HG02970 (cell line): Measurements from ENCODE around the gene ADCY10.
"Not testable (repeated sequence)": the region's sequence is repeated elsewhere in the genome, so short reads cannot be mapped to it uniquely, and the experiment has no call there.

Experiments
- ATAC-seq: cut with Tn5 transposase; IDR thresholded peaks from one replicate; pipeline ENCODE4 v1.9.1; 2021; ENCODE audit warnings: mild to moderate bottlenecking, moderate library complexity, moderate number of reproducible peaks; ENCODE audit not compliant: unreplicated experiment, low FRiP score

Gene ADCY10, protein sequence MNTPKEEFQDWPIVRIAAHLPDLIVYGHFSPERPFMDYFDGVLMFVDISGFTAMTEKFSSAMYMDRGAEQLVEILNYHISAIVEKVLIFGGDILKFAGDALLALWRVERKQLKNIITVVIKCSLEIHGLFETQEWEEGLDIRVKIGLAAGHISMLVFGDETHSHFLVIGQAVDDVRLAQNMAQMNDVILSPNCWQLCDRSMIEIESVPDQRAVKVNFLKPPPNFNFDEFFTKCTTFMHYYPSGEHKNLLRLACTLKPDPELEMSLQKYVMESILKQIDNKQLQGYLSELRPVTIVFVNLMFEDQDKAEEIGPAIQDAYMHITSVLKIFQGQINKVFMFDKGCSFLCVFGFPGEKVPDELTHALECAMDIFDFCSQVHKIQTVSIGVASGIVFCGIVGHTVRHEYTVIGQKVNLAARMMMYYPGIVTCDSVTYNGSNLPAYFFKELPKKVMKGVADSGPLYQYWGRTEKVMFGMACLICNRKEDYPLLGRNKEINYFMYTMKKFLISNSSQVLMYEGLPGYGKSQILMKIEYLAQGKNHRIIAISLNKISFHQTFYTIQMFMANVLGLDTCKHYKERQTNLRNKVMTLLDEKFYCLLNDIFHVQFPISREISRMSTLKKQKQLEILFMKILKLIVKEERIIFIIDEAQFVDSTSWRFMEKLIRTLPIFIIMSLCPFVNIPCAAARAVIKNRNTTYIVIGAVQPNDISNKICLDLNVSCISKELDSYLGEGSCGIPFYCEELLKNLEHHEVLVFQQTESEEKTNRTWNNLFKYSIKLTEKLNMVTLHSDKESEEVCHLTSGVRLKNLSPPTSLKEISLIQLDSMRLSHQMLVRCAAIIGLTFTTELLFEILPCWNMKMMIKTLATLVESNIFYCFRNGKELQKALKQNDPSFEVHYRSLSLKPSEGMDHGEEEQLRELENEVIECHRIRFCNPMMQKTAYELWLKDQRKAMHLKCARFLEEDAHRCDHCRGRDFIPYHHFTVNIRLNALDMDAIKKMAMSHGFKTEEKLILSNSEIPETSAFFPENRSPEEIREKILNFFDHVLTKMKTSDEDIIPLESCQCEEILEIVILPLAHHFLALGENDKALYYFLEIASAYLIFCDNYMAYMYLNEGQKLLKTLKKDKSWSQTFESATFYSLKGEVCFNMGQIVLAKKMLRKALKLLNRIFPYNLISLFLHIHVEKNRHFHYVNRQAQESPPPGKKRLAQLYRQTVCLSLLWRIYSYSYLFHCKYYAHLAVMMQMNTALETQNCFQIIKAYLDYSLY (N-terminal part only)

DNA sequence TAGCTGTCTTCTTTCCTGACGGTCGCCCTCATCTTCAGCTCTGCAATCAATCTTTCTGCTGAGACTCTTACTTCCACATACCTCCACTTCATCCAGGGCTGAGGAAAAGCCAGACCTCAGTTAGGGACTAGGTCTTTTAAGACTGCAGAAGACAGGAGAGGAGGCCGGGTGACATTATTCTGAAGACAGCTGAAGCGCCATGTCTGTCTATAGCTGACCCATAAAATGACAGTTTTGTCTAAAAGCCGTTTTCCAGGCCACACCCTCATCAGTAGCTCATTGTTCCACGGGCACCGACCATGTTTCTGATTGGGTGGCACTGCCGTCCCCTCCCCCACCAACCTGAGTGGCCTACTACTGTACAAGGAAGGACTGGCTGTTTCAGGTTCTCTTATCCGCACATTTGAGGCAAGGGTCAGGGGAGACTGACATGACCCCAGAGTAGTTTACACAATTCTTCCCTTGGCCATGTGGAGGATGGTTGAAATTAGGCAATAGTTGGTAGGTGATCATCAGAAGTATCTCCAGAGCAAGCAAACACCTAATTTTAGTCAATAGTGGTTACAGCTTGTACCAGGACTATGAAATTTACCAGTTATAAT, at the start of gene ADCY10:
TSS of gene ADCY10 (minus strand) at position 240 of the 602 bp plus-strand sequence. CDS start 8,994 bp downstream, outside the sequence.
- ATAC-seq: no peak

DNA sequence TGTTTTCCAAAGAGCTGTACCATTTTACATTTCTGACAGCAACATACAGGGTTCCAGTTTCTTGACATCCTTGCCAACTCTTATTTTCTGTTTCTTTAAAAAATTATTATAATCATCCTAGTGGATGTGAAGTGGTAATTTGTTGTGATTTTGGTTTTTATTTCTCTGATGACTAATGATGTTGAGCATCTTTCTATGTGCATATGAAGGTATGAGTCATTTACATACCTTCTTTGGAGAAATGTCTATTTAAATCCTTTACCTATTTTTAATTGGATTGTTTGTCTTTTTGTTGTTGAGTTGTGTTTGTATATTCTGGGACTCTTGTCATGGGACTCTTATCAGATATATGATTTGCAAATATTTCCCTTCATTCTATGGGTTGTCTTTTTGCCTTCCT, 43.8 kb upstream of the ADCY10 start:
- no peak for ATAC-seq

DNA sequence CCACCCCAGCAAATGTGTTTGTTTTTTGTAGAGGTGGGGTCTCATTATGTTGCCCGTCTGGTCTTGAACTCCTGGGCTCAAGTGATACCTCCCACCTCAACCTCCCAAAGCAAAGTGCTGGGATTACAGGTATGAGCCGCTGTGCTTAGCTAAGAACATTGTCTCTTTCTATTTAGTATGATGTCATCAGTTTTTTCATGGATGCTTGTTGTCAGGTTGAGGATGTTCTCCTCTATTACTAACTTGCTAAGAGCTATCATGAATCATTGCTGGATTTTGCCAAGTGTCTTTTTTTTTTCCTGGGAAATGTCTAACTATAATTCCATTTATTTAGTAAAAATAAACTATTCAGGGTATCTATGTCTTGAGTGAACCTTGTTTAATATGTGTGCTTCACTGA, 42.0 kb upstream of the ADCY10 start:
- no peak for ATAC-seq

DNA sequence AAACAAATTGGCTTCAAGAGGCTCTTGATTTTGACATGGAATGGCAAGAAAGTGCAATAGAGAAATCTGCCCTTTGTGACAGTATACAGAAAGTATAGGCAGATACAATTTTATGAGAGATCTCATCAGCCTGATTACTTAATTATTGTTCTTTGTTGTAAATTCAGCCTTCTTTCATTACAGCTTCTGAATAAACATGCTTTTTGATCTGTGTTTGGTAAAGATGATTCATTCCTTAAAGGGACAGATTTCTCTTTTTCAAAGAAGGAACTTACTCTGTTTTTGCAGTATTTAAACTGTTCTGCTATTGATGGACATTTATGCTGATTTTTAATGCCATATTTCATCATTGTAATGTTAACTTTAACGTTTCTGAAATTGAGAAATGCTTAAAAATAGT, 36.6 kb upstream of the ADCY10 start:
- no peak for ATAC-seq

DNA sequence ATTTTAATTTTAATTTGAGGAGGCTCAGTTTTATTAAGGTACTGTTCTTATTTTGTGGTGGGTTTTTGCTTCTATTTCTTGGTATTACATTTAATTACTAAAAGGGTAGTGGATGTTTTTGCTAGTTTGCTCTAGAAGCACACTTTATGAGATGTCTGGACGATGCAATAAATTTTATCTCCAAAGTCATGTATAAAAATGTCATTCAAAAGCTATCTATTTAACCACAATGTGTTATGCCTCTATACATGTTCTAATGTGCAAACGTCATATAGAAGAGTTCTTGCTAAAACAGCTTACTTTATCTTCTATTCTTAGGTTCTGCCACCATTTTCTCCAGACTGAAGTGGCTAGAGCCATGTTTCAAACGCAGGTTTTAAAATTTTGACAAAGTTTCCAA, 35.9 kb upstream of the ADCY10 start:
- no peak for ATAC-seq

DNA sequence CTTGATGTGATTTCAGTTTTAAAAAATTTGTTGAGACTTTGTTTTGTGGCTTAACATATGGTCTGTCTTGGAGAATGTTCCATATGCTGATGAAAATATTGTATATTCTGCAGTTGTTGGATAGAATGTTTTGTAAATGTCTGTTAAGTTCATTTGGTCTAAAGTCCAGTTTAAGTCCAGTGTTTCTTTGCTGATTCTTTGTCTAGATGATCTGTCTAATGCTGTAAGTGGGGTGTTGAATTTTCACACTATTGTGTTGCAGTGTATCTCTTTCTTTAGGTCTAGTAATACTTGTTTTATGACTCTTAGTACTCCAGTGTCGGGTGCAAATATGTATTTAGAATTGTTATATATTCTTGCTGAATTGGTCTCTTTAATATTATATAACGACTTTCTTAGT, 33.8 kb upstream of the ADCY10 start:
- no peak for ATAC-seq

DNA sequence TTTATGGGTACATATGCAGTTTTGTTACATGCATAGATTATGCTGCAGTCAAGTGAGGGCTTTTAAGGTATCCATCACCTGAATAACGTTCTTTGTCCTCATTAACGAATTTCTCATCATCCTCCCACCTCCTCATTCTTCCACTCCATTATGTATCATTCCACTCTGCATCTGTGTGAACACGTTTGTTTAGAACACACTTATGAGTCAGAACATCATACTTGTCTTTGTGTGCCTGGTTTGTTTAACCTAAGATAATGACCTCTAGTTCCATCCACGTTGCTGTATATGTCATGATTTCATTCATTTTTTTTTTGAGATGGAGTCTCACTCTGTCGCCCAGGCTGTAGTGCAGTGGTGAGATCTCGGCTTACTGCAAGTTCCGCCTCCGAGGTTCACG, 29.6 kb upstream of the ADCY10 start:
- ATAC-seq: no peak

DNA sequence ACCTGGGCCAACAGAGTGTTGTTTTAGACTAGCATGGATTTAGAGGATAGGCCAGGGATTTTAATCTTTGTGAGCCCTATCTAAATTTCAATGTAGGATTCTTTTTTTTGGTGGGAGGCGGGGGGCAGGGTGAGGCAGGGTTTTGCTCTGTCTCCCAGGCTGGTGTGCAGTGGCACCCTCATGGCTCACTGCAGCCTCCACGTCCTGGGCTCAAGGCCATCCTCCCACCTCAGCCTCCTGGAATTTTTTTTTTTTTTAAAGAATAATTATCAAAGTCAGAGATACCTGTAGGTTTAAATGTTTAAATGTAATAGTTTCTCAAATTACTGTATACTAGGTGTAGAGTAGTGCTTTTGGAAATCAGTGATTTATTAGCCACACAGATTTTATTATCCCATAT, 26.3 kb upstream of the ADCY10 start:
- ATAC-seq: no peak

DNA sequence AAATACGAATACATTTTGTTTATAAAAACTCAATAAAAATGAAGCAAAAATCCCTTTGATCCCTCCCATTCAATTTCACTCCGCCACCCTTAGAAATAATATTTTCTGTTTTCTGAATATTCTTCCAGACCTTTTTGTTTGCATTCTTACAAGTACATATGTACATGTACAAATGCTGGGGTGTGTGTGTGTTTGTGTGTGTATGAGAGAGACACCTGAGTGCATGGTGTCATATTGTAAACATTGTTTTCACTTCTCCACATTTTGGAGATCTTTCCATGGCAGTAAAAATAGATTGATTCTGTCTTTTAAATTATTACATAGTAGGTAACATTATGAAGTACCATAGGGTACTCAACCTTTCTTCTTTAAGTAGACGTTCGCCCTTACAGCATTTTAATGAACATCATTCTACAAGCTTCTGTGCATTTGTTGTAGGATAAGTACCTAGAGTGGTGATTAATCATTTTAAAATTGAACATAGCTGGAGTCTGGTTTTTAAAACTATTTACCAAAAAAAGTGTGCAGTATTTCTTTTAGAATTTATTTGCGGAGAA, 24.2 kb upstream of the ADCY10 start:
- ATAC-seq: no peak

DNA sequence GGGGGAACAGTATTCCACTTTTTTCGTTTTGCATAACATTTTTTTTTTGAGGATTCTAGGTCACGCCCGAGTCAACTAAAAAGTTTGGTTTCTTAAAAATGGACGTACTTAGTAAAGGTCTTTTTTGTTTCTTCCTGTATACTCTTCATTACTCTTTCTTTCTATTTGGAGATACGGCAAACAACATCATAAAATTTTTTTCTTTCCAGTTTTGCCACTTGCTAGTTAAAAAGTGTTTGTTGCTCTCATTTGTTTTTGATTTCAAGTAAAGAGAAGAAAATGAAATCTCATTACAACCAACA, 23.7 kb upstream of the ADCY10 start:
- ATAC-seq: no peak

DNA sequence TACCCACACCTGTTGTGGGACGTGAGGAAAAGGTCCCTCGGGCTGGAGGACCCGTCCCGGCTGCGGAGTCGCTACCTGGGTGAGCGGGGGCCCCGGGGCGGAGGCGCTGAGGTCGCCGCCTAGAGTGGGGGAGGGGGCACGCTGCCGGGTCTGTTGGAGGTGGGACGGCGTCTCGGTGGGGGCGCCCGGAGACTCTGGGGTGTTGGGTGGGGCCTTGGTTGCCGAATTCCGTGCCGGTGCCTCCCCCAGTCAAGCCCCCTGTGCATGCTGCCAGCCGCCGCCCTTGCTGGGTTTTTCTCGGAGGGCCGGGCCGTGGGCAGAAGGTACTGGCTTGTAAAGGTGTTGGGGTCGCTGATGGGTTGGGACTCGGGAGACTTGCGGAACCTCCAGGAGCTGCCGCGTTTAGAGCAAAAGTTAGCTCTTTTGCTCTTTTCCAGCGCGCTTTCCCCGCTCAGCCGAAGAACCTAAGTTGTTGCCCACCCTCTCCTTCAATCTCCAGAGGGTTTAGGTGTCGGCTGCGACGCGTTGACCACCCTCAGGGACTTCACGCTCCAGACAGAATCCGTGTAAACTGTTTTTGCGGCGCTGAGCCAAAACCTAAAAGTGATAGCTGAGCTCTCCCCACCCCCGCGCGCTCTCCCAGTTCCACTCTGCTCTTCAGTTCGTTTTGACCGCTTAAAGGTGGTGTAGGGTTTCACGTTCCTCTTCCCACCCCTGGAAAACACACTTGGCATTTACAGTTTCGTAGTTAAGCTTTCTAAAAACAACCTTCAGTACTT, 23.2 kb upstream of the ADCY10 start, which contains the start of gene MPC2:
TSS of gene MPC2 (minus strand) at position 143 of the 779 bp plus-strand sequence. CDS start 1,231 bp downstream, outside the sequence.
- ATAC-seq: peak; percentile 7

DNA sequence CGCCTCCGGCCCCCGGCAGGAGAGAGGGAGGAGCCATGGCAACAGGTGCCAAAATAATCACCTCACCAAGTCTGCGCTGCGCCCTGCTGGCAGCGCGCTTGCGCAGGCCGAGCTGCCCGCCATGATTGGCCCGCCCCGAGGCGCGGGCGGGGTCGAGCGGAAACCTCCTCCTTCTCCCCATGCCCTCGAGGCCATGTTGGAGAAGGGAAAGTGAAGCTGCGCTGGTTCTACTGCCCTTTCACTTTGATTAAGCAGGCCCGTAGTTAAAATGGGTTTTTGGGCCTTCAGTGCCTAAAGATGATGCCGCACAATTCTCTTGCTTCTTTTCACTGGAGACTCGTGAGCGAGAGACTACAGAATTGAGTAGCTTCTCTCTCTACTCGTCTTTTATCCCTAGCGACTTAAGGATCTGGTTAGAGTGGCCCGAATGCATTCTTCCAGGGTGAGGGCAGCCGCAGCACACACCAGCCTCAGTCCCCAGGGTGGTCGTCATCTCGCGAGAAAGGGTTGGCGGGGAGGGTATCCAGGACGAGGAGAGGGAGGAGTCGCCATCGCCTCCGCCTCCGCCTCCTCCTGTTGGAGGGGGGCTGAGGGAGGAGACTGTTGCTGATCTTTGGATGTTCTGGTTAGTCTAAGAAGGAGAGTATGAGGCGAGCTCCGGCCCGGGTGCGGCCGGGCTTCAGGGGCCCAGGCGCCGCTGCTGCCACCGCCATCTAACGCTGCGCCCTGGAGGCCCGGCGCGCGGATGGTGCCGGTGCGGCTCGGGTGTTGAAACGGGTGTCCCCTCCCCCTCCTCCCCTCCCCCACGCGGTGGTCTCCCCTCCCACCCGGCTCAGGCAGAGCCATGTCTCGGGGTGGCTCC, 22.4 kb upstream of the ADCY10 start, which contains the start of gene DCAF6:
TSS of gene DCAF6 (plus strand) at position 616 of the 862 bp plus-strand sequence. CDS start at position 845, 229 bp downstream.
- peak; percentile 83 for ATAC-seq

DNA sequence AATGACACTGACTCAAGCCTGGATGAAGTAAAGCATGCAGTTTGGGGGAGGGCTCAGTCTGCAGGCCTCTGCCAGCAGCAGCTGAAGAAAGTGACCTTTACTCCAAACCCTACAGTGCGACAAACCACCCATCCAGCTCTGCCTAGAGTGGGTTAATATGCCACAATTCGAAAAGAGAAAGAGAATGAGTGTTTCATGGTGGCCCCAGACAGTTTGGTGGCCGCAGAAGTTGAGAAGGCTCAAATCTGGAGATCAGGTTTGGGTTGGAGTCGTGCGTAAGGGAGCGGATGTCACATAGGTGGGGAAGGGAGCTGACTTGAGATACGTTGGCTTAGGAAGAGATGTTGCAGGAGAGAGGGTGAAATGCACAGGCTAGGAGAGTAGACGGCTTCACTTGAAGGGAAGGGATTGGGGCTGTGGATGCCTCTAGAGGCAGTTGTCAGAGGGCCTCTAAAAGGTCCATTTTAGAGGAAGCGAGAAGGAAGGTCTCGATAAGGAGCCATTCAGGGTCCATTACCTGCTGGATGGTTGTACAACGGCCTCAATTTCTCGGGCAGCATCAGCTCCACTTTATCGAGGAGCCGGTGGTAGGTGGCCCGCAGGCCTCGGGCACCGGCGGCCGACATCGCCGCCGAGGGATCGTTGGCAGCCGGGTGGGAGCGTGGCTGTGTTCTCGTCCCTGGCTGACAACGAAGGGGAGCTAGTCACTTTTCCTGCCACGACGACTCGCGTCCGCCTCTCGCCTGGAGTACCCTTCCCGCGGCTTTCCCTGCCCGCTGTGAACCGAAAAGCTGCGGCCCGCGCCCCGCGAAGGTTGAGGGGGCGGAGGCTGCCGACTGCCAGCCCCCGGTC, 21.5 kb upstream of the ADCY10 start:
- peak; percentile 2 for ATAC-seq

DNA sequence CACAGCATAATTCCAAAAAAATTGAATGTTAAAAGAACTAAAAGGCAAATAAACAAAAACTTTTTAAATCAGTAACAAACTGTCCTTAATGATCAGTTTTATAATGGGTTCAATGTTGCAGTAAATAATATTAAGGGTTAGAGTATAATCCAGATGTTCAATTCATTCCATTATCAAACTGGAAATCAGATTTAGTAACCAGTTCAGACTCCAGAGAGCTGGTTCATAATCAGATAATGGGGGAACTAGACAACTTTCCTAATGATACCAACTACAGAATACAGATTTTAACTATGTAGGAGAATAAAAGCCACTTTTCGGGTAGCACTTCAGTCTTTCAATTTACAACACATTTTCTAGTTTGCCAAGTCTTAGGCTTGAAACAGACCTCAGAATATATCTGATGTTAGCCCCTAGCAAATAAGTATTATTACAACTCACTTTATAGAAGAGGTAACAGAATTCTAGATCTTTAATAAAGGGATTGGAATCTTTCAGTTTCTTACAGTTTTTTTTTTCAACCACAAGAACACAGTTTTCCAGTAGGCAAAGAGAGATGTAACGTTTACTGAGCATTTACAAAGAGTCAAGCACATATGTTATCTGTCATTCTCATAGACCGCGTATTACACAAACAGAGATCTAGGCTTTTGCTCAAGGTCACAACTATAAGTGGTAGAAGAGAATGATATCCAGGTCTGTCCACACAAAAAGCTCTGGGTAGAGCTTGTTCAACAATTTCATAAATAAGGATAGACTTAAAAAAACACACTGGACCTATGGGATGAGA, 20.7 kb upstream of the ADCY10 start:
- no peak for ATAC-seq

DNA sequence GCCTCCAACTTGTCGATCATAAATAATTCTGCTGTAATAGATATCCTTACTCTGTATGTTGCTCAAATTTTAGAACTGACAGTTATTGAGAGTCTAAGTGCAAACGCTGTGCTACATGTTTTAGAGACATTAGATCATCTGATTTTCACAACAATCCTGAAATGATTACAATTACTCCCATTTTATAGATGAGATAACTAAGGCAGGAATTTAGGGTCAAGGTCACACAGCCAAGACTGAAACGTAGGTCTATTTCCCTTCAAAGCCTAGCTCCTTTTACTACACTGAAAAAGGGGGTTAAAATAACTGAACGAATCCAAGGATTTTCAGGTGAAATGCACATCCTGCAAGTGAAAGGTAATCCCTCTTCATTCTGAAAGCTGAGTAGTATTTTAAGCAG, 19.9 kb upstream of the ADCY10 start:
- no peak for ATAC-seq

DNA sequence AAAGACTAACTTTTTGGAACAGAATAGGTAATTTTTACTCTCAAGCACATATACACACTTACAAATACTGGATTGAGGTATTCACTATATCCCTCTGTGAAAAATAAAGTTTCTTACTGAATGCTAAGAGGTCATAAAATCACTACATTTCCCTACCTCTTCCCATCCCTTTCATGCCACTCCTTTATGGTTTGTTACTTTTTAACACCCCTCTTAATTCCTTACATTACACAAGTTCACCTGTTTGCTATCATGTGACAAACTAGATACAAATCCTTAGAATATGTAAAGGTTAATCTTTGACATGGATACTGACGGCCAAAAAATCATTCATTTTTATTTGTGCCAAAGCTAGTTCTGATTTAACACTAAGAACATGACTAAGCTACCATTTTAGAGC, 15.8 kb upstream of the ADCY10 start:
- ATAC-seq: no peak

DNA sequence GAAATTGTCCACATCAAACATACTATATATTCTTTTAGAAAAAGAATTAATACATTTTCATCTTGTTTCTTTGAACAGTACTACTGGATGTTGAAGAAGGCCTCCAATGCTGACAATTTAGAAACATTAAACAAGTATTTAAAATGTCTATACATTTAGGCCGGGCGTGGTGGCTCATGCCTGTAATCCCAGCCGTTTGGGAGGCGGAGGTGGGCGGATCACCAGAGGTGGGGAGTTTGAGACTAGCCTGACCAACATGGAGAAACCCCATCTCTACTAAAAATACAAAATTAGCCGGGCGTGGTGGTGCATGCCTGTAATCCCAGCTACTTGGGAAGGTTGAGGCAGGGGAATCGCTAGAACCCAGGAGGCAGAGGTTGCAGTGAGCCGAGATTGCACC, 15.0 kb upstream of the ADCY10 start:
- not testable (repeated sequence) for ATAC-seq
